Measurements from ENCODE around the gene DYNC2I2.
"Not testable (repeated sequence)": the region's sequence is repeated elsewhere in the genome, so short reads cannot be mapped to it uniquely, and the experiment has no call there.

DYNC2I2 gene

DNA sequence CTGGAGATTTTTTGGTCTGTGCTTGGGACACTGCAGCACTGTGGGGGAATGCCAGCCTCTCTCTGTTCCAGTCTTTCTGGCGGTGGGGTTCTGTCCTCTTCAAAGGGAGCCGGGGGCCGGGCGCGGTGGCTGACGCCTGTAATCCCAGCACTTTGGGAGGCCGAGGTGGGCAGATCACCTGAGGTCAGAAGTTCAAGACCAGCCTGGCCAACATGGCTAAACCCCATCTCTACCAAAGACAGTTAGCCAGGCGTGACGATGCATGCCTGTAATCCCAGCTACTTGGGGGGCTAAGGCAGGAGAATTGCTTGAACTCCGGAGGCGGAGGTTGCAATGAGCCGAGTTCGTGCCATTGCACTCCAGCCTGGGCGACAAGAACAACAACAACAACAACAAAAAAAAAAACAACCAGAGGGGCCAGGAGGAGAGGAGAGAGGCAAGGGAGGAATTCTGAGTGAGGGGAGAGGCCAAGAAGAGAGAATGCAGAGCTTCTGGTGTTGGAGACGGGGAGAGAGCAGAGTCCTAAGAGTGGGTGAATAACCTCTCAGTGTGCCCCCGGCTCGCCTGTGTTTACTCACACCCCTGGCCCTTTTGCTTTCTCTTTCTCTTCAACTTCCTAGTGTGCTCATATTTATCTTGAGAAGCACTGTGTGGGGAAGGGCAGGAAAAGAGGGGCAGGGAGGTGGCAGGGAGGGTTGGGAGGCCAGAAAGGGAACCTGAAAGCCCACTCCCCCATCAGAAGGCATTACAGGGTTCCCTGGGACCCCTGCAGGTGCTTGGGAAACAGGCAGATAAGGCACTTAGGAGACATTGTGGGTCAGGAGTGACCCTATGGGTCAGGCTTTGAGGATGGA lies 29.2 kb upstream of the DYNC2I2 start:
- DNase-seq, result no peak

DNA sequence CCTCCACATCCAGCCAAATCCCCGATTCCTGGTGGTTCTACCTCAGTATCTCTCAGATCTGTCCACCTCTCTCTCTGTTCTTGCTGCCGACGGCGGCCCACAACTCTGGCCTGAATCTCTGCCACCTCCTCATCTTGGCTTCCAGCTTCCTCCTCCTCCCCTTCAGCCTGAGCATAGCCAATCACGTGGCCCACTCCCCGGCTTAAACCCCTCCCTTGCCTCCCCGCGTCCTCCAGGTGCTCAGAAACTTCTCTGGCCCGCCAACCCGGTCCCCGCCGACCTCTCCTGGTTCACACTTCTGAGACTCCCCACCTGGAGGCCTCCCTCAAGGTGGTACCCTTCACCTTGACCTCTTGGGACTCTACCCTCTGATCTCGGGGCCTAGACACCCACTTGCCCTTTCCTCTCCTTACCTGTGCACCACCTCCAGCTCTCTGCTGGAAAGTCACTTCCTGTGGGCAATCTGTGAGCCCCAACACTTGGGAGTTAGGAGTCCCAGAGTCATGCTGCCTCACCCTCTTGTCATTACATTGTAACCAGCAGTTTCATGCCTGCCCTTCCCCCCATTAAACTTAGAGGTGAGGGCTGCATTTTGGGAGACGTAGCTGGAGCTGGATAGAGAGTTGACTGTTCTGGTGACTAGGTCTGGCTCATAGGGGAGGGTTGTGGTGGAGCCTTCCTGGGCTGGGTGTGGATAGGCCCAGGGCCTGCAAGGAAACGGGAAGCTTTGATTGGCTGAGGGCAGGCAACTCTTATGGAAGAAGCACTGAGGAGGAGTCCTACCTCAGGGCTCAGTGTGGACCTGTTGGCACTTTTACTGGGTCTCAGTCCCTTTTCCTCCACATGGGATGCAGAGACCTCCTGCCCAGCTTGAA lies 27.9 kb upstream of the DYNC2I2 start:
- no peak for DNase-seq

DNA sequence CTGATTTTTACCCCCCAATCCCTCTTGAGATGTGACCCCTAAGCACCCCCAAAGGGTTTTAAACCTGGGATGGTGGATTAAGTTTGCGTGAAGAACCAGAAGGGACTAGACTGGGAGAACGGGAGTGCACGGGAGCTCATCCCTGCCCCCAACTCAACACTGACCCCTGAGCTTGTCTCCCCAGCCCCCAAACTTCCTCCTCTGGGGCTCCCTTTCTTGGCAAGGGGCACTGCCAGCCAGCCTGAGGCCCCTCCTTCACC lies 27.3 kb upstream of the DYNC2I2 start:
- no peak for DNase-seq

DNA sequence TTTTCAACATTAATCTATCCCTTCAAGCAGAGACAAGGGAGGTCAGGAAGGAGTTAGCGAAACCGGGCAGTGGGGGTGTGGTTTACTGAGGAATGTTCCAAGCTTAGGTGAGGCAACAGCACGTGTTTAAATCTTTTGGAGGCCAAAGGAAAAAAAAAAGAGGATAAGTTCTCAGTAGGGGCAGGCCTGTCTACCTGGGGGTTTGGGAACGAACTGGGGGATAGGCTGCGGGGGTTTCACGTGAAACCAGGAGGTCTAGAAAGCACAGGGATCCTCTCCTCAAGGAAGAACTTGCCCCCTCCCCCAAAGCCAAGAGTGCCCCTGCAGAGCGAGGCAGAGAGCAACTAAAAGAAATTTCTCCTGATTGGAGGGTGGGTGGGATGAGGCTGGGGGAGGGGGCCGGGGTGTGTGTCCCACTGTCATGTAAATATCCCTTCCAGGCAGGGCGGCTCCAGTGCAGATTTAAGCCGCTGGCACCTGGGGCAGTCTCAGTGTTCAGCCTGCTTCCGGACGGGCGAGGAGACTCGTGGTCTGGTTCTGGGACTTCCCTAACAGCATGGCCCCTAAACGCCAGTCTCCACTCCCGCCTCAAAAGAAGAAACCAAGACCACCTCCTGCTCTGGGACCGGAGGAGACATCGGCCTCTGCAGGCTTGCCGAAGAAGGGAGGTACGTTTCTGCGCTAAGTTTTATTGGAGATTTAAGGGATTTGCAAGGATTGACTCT lies 26.9 kb upstream of the DYNC2I2 start:
- DNase-seq, result no peak

DNA sequence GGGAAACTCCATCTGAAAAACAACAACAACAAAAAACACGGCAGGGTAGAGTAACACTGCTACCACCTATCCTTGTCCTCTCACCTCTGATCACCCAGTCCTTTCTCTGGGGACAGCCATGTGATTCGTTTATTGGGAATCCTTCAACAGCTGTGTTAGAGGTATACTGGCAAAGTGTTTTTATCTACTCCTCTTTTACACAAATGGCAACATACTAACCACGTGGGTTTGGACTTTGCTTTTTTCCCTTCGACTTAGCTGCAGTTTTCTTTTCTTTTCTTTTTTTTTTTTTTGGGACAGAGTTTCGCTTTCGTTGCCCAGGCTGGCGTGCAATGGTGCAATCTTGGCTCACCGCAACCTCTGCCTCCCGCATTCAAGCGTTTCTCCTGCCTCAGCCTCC lies 21.1 kb upstream of the DYNC2I2 start:
- no peak for DNase-seq

DNA sequence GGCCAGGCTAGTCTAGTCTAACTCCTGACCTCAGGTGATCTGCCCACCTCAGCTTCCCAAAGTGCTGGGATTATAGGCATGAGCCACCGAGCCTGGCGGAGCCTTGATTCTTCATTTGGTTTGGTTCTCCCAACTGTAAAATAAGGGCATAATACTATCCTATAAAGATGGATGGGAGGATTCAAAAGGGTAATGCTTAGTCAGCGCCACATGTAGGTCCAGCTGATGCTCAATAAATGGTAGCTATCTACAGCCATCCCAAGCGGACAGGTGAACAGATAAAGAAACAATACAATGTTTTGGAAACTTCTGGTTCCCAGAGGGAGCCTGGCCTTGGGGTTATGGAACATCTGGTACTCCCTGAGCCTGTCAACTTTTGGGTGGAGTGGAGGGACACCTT lies 18.7 kb upstream of the DYNC2I2 start:
- DNase-seq, result no peak

DNA sequence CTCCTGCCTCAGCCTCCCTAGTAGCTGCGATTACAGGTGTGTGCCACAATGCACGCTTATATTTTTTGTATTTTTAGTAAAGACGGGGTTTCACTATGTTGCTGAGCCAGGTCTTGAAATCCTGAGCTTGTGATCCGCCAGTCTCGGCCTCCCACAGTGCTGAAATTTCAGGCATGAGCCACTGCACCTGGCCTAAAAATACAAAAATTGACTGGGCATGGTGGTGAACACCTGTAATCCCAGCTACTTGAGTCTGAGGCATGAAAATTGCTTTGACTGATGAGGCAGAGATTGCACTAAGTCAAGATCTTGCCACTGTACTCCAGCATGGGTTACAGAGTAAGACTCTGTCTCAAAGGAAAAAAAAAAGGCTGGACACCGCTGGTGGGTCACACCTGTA lies 13.1 kb upstream of the DYNC2I2 start:
- DNase-seq, result no peak

DNA sequence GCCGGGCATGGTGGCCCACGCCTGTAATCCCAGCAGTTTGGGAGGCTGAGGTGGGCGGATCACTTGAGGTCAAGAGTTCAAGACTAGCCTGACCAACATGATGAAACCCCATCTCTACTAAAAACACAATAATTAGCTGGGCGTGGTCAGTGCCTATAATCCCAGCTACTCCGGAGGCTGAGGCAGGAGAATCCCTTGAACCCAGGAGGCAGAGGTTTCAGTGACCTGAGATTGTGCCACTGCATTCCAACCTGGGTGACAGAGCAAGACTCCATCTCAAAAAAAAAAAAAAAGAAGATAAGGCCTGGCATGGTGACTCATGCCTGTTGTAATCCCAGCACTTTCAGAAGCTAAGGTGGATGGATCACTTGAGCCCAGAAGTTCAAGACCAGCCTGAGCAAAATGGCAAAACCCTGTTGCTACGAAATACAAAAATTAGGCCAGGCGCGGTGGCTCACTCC lies 9.9 kb upstream of the DYNC2I2 start:
- not testable (repeated sequence) for DNase-seq

DNA sequence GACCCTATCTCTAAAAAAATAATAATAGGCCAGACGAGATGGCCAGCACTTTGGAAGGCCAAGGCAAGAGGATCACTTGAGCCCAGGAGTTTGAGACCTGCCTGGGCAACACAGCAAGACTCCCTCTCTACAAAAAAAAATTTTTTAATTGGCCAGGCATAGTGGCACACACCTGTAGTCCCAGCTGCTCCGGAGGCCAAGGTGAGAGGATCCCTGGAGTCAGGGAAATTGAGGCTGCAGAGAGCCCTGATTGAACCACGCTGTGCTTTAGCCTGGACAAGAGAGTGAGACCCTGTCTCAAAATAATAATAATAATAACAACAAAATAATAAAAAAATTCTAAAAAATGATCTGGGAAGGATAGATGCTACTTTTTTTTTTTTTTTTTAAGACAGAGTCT lies 1.1 kb upstream of the DYNC2I2 start:
- DNase-seq, result no peak

DNA sequence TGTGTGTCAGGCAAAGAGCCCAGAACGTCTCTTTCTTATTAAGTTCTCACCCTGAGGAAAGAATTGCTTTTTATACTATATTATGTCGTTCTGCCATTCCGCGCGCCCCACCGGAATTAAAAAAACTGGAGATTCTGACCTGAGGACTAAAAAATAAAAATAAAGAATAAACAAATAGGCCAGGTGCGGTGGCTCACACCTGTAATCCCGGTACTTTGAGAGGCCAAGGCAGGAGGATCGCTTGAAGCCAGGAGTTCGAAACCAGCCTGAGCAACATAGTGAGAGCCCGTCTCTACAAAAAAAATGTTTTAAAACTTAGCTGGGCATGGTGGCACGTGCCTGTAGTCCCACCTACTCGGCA lies 677 bp upstream of the DYNC2I2 start:
- DNase-seq, result no peak

DNA sequence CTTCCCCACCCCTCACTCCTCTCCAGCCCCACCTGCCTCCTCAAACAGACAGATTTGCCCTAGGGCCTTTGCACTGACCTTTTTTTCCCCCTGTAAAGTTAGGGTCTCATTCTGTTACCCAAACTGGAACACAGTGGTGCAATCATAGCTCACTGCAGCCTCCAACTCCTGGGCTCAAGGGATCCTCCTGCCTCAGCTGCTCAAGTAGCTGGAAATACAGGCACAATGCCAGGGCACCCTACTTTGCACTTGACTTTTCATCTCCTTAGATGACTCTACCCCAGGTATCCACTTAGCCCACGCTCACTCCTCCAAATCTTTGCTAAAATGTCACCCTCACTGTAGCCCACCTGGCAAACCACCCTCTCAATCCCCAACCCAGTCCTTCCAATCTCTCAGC lies 2.2 kb downstream of the DYNC2I2 start:
- DNase-seq, result no peak

DNA sequence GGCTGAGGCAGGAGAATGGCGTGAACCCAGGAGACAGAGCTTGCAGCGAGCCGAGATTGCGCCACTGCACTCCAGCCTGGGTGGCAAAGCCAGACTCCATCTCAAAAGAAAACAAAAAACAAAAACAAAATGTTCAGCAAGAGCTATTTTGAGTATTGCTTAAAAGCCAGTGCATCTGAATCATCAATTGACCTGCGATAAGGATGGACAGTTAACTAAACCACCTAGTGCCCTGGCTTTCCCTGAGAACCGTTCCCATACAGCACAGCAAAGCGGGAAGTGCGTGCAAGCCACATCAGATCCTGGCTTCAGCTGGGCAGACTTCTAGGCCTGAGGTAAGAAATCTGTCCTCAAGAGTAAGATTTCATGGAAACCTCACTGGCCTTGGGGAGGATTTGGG lies 2.7 kb downstream of the DYNC2I2 start:
- DNase-seq, result no peak

DNA sequence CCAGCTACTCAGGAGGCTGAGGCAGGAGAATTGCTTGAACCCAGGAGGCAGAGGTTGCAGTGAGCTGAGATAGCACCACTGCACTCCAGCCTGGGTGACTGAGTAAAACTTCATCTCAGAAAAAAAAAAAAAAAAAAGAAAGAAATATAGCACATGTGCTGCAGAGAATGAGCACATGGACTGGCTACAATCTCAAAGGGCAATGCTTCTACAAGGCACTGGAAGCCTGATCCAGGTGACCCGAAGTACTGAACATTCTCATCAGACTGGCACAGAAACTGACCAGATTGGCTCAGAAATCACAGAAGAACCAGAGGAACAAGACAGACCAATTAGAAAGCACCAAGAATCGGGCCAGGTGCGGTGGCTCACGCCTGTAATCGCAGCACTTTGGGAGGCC lies 4.8 kb downstream of the DYNC2I2 start:
- DNase-seq, result no peak

DNA sequence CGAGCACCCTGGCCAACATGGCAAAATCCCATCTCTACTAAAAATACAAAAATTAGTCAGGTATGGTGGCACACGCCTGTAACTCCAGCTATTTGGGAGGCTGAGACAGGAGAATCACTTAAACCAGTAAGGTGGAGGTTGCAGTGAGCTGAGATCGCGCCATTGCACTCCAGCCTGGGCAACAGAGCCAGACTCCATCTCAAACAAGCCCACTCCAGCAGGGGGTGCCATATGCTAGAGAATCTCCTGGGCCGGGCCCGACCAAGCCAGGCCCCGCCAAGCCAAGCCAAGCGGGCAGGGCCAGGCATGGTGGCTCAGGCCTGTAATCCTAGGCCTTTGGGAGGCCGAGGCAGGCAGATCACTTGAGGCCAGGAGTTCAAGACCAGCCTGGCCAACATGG lies 8.4 kb downstream of the DYNC2I2 start:
- DNase-seq, result not testable (repeated sequence)

DNA sequence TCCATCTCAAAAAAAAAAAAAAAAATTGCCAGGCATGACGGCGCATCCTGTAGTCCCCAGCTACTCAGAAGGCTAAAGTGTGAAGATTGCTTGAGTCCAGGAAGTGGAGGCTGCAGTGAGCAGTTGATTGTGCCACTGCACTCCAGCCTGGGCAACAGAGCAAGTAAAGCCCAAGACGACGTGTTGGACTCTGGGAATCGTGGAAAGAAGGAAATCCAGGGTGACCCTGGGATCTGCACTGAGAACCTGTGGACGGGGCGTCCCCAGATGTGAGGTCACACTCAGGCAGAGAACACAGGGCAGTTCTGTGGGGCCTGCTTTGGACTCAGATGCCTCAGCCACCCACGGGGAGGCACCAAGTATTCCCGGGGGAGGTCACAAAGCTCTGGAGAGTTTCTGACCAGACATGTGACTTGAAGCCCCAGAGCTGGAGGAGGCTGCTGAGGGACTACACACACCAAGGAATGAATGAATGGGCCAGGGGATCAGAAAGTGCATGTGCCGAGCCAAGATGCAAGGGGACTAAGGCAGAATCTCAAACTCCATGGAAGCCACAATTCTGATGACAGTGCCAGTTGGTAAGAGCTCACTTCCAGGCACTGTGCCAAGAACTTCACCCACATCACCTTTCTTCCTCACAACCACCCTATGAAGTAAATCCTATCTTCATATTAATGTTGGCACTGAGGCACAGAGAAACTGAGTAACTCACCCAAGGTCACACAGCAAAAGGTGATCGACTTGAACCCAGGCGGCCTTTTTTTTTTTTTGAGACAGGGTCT lies 12.9 kb downstream of the DYNC2I2 start:
- no peak for DNase-seq

DNA sequence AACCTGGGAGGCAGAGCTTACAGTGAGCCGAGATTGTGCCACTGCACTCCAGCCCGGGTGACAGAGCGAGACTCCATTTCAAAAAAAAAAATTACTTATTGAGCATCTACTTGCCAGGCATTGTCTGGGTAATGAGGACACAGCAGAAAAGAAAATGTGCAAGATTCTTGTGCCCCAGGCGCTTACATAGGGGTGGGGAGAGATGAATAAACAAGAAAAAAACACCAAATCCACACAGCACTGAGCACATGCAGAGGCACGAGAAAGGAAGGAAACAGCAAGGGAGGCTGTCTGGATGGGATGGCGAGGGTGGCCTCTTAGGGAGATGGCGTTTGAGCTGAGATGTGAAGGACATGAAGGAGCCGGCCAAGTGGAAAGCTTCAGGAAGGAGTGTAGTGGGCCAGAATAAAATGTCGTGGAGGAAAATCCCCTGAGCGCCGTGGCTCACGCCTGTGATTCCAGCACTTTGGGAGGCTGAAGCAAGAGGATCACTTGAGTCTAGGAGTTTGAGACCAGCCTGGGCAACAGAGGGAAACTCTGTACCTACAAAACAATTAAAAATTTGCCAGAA lies 13.9 kb downstream of the DYNC2I2 start:
- DNase-seq, result no peak

DNA sequence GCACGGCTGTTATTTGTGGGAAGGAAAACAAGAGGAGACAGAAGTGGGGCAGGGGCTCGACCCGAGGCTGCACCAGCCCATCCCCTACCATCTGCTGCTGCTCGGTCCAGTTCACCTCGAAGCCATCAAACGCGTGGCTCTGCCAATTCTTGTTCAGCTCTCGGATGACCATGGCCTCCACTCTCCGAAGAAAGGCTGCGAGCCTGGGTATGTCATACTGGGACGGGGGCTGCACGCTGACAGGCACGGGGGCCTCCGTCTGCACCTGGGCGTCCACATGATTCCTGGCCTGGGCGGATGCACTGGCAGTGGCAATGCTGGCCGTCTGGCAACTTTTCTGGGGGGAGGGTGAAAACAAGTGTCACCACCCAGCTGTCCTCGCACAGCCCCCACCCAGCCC lies 16.0 kb downstream of the DYNC2I2 start:
- DNase-seq, result no peak

DNA sequence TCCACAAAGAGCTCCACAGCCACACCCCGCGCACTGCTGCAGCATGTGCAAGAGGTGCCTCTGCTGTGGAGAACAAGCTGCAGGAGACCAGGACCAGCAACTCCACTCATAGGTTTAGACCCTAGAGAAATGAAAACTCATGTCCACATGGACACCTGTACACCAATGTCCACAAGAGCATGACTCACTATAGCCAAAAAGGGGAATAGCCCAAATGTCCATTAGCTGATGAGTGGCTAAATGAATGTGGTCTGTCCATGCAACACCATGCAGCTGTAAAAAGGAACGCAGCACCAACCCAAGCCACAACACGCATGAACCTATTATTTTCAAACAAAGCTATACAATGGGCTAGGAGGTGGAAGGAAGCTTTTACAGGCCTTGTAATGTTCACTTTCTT lies 18.1 kb downstream of the DYNC2I2 start:
- DNase-seq, result no peak

DNA sequence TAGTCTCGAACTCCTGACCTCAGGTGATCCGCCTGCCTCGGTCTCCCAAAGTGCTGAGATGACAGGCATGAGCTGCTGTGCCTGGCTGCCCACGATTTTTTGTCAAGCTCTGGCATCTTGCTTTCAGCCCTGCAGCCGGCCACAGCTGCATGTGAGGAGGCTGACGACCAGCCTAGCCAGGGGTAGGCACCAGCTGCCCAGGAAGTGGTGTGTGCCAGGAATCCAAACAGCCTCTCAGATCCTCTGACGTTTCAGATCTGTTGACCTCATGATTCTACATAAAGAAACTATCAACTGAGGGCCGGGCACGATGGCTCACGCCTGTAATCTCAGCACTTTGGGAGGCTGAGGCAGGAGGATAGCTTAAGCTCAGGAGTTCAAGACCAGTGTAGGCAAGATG lies 19.0 kb downstream of the DYNC2I2 start:
- no peak for DNase-seq

DNA sequence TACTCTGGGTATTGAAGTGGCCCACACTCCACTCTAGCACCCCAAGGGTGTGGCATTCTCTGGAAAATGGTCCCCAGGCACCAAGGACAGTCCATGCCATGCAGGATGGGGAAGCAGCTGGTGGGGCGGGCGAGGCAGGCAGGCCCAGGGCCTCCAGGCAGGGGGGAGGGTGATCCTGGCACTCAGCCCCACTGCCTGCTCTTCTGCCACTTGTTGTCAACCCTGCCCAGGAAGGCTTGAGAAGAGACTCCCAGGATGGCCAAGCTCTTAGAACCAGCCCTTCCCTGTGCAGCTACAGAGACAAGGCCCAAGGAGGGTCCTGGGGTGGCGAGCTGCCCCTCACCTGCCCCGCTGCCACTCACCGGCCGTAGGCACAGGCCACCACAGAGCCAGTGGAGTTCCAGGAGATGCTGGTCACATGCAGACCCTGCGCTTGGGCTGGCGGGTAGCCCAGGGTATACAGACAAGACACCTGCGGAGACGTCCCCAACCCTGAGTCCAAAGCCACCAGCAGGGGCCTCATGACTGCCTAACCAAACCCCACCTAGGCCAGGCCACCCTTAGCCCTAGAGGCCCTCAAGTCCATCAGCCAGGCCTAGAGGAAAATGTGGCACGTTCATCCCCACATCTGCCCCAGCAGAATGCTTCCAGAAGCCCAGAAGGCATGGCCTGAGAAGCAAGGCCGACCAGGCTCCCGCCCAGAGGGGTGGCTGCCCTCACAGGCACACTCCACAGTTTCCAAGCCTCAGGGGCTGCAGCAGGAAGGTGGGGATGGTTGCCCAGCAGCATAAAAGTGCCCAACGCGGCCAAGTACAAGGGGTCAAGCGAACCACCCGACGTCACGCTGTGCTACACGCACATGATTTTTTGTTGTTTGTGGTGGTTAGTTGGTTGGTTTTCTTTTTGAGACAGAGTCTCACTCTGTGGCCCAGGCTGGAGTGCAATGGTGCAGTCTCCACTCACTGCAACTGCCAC lies 19.8 kb downstream of the DYNC2I2 start:
- no peak for DNase-seq

DNA sequence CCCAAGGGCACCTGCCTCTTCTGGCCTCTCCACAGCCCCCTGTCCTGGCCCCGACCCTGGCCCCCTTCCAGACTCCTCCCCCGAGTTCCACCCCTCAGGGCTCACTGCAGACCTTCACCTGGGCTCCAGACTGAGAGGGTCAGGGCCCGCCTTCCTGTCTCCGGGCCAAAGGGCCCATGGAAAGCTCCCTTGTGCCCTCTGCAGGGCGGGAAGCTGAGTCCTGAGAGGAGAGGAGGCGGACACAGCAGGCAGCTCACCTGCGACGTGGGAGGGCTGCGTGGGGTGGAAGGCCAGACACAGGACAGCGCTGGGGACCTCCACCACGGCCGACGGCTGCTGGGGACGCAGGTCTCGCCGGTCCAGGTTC lies 20.6 kb downstream of the DYNC2I2 start:
- peak; percentile 82 for DNase-seq

Data from NCI-H1105 (cell line).